HCT116 (cell line): ENCODE results near the gene FARP1. TPM values are rescaled to one million over a fixed set of nuclear protein-coding genes. Genes with fewer than 3 reads are reported as not detected.

ENCODE experiments used
- ATAC-seq: fragments of 200-7000 bp; cut with Tn5 transposase; 2 replicates; pipeline ENCODE4 v1.9.1; 2020; ENCODE audit warnings: mild to moderate bottlenecking, moderate library complexity
- BruUV-seq: library from RNA; stranded (reverse); fragments of 400-500 nt; replicated peaks from 2 replicates; lab custom pipeline; 2021; lab: Mats Ljungman, UMichigan
- CTCF ChIA-PET: fragments of 300-600 bp; sonication (Branson Sonifier 250); formaldehyde crosslinking; loops from one replicate; lab custom pipeline; 2021; ENCODE audit warnings: antibody characterized with exemption; lab: Charles Lee
- POLR2A ChIA-PET: fragments of 300-600, 350-600 bp; sonication (Branson Sonifier 250); formaldehyde crosslinking; loops from one replicate; lab custom pipeline; 2021; ENCODE audit warnings: antibody characterized with exemption; lab: Charles Lee
- RAD21 ChIA-PET, 2 experiments: fragments of 300-600 bp; sonication (Branson Sonifier 250); formaldehyde crosslinking; loops; one replicate each; lab custom pipeline; 2023; ENCODE audit warnings: low total read pairs in 2 of 2; ENCODE audit not compliant: uncharacterized antibody in 2 of 2, unreplicated experiment in 2 of 2, low non-redundant PET in 1 of 2; lab: Charles Lee
- DNase-seq: peaks from one replicate; pipeline ENCODE4 v3.0.0-alpha.2; 2010; ENCODE audit warnings: low read depth, low spot score
- H2AFZ ChIP-seq: fragments of 200-600 bp; shearing (Covaris generic), sonication (generic); 2 replicates; pipeline ENCODE4 v1.6.1; 2017; ENCODE audit warnings: low read depth, mixed run types, mixed read lengths, antibody characterized with exemption, low read length; ENCODE audit not compliant: poor library complexity, severe bottlenecking
- H3K27ac ChIP-seq: 2 replicates; pipeline ENCODE4 v1.5.1; 2012; ENCODE audit warnings: low read depth, low read length
- H3K27me3 ChIP-seq: fragments of 200-600 bp; sonication (generic); 2 replicates; pipeline ENCODE4 v1.6.1; 2016; ENCODE audit warnings: mixed run types, low read length, mixed read lengths; ENCODE audit not compliant: insufficient read depth
- H3K36me3 ChIP-seq, 2 experiments: fragments of 200-500 bp in 1 of 2; fragments of 200-600 bp in 1 of 2; sonication (Bioruptor generic) in 1 of 2; sonication (generic) in 1 of 2; 2 replicates each; pipeline versions ENCODE4 v1.5.1 to v1.6.1; 2014 to 2016; ENCODE audit warnings: low read length in 2 of 2, inconsistent platforms in 1 of 2, mixed read lengths in 1 of 2, mixed run types in 1 of 2; ENCODE audit not compliant: insufficient read depth in 2 of 2, control insufficient read depth in 1 of 2
- H3K4me1 ChIP-seq, 2 experiments: fragments of 200-600 bp in 1 of 2; sonication (generic) in 1 of 2; 2 replicates each; pipeline versions ENCODE4 v1.5.1 to v1.6.1; 2012 to 2017; ENCODE audit warnings: low read length in 2 of 2, inconsistent platforms in 1 of 2, mild to moderate bottlenecking in 1 of 2, mixed read lengths in 1 of 2, mixed run types in 1 of 2, moderate library complexity in 1 of 2; ENCODE audit not compliant: insufficient read depth in 2 of 2, control insufficient read depth in 1 of 2
- H3K4me2 ChIP-seq: fragments of 200-600 bp; sonication (generic); 2 replicates; pipeline ENCODE4 v1.6.1; 2017; ENCODE audit warnings: mixed run types, low read length, mixed read lengths
- H3K4me3 ChIP-seq, 2 experiments: fragments of 200-600 bp in 1 of 2; sonication (generic) in 1 of 2; replicated peaks in 1 of 2; 2 replicates each; pipeline ENCODE4 v1.5.1; 2011 to 2016; ENCODE audit warnings: low read length in 2 of 2, control low read depth in 1 of 2, low read depth in 1 of 2, mild to moderate bottlenecking in 1 of 2, mixed read lengths in 1 of 2, mixed run types in 1 of 2
- H3K79me2 ChIP-seq: fragments of 200-600 bp; sonication (generic); 2 replicates; pipeline ENCODE4 v1.6.1; 2017; ENCODE audit warnings: mild to moderate bottlenecking, mixed run types, low read length, moderate library complexity, mixed read lengths; ENCODE audit not compliant: insufficient read depth
- H3K9ac ChIP-seq: fragments of 200-600 bp; sonication (generic); 2 replicates; pipeline ENCODE4 v1.6.1; 2016; ENCODE audit warnings: low read length, mixed read lengths
- H3K9me2 ChIP-seq: fragments of 200-600 bp; sonication (generic), shearing (Covaris generic); 2 replicates; pipeline ENCODE4 v1.6.1; 2017; ENCODE audit warnings: mixed run types, mild to moderate bottlenecking, moderate library complexity; ENCODE audit not compliant: insufficient read depth
- H3K9me3 ChIP-seq, 2 experiments: fragments of 200-500 bp in 1 of 2; fragments of 200-600 bp in 1 of 2; sonication (Bioruptor generic) in 1 of 2; sonication (generic) in 1 of 2; 2 replicates each; pipeline ENCODE4 v1.6.1; 2014 to 2017; ENCODE audit warnings: low read length in 2 of 2, mixed read lengths in 2 of 2, inconsistent platforms in 1 of 2, low read depth in 1 of 2, mild to moderate bottlenecking in 1 of 2, mixed run types in 1 of 2, moderate library complexity in 1 of 2; ENCODE audit not compliant: control insufficient read depth in 1 of 2, insufficient read depth in 1 of 2
- H4K20me1 ChIP-seq: fragments of 200-600 bp; sonication (generic), shearing (Covaris generic); 2 replicates; pipeline ENCODE4 v1.6.1; 2017; ENCODE audit warnings: mixed run types, mild to moderate bottlenecking, moderate library complexity; ENCODE audit not compliant: insufficient read depth
- CBX3 ChIP-seq: IDR thresholded peaks from 2 replicates; pipeline ENCODE4 v1.6.1; 2012; ENCODE audit warnings: low read depth
- EGR1 ChIP-seq: IDR thresholded peaks from 2 replicates; pipeline ENCODE4 v1.6.1; 2012; ENCODE audit warnings: low read depth
- ELF1 ChIP-seq: IDR thresholded peaks from 2 replicates; pipeline ENCODE4 v1.6.1; 2012; ENCODE audit warnings: low read depth, borderline replicate concordance
- FOSL1 ChIP-seq: IDR thresholded peaks from 2 replicates; pipeline ENCODE4 v1.6.1; 2012; ENCODE audit warnings: low read depth
- POLR2A ChIP-seq: IDR thresholded peaks from 2 replicates; pipeline ENCODE4 v1.7.0; 2011; ENCODE audit warnings: borderline replicate concordance; ENCODE audit not compliant: insufficient read depth, insufficient read length; ENCODE audit errors: extremely low read depth
- POLR2AphosphoS5 ChIP-seq: IDR thresholded peaks from 2 replicates; pipeline ENCODE4 v1.6.1; 2011; ENCODE audit warnings: mild to moderate bottlenecking, low read depth, low read length, moderate library complexity
- RAD21 ChIP-seq: IDR thresholded peaks from 2 replicates; pipeline ENCODE4 v1.6.1; 2012; ENCODE audit warnings: low read depth, mild to moderate bottlenecking
- SIN3A ChIP-seq: IDR thresholded peaks from 2 replicates; pipeline ENCODE4 v1.6.1; 2012; ENCODE audit warnings: low read depth
- SP1 ChIP-seq: IDR thresholded peaks from 2 replicates; pipeline ENCODE4 v1.6.1; 2012; ENCODE audit warnings: low read depth
- SRF ChIP-seq: IDR thresholded peaks from 2 replicates; pipeline ENCODE4 v1.6.1; 2012; ENCODE audit warnings: low read depth
- YY1 ChIP-seq: IDR thresholded peaks from 2 replicates; pipeline ENCODE4 v1.6.1; 2011; ENCODE audit warnings: low read length, low read depth, moderate library complexity, mild to moderate bottlenecking; ENCODE audit not compliant: insufficient replicate concordance; ENCODE audit errors: extremely low read depth
- ZFX ChIP-seq: fragments of 450-650 bp; IDR thresholded peaks from 2 replicates; pipeline ENCODE4 v1.6.1; 2017
- ZNF274 ChIP-seq: fragments of 200-500 bp; sonication (Bioruptor generic); IDR thresholded peaks from 2 replicates; pipeline ENCODE4 v1.6.1; 2014; ENCODE audit warnings: mild to moderate bottlenecking, low read depth, low read length, inconsistent platforms
- intact Hi-C: fragments of 100-400 bp; cut with micrococcal nuclease; formaldehyde crosslinking; loops from 2 replicates; pipeline ENCODE4 v1.10.0; 2022
- total RNA-seq: library from RNA; stranded (reverse); gene quantifications from one replicate; pipeline ENCODE4 v1.2.1, GENCODE V29; 2021; ENCODE audit not compliant: unreplicated experiment
- TF ChIP-seq, protein P1 (sequence below): IDR thresholded peaks from 2 replicates; pipeline ENCODE4 v1.6.1; 2011; ENCODE audit warnings: mild to moderate bottlenecking, low read length, moderate library complexity; ENCODE audit not compliant: insufficient replicate concordance; ENCODE audit errors: extremely low read depth
- TF ChIP-seq, protein P2 (sequence below), 3 experiments: fragments of 200-600 bp in 1 of 3; sonication (generic) in 1 of 3; IDR thresholded peaks in 2 of 3; conservative IDR thresholded peaks in 1 of 3; 2 replicates each; pipeline ENCODE4 v1.5.1; 2012 to 2017; ENCODE audit warnings: low read depth in 2 of 3, low read length in 2 of 3, antibody characterized with exemption in 1 of 3, borderline replicate concordance in 1 of 3, control low read depth in 1 of 3, mild to moderate bottlenecking in 1 of 3, mixed read lengths in 1 of 3, mixed run types in 1 of 3, moderate library complexity in 1 of 3; ENCODE audit not compliant: insufficient read depth in 1 of 3
- TF ChIP-seq, protein P3 (sequence below): IDR thresholded peaks from 2 replicates; pipeline ENCODE4 v1.6.1; 2012

The FARP1 gene
- total RNA-seq, 1 experiment from 2014 or later: 30.5 TPM

DNA sequence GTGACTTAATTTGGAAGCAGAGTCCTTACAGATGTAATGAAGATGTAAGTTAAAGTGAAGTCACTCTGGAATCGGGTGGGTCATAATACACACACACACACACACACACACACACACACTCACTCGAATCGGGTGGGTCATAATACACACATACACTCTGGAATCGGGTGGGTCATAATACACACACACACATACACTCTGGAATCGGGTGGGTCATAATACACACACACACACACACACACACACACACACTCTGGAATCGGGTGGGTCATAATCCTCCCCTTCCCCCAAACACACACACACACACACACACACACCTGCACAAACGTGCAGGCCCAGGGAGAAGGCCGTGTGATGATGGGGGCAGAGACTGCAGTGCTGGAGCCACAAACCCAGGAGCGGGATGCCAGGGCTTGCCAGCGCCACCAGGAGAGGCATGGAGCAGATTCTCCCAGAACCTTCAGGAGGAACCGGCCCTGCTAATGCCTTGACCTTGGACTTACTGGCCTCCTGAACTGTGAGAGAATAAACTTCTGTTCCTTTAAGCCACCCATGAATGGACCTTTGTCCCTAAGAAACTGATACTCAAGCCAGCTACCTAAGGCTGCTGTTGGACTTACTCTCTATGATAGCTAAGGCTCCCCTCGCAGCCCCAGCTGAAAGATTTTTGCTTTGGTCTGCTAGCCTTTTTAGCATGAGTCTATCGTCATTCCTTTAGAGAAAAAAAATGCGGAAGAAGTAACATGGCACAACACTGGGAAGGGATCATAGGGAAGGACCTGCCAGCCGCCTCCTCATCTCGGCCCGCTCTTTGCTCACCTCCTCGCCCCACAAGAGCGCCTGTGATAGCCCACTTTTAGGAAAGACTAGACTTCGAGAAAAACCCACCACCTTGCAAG, 170.4 kb downstream of the FARP1 start:
- no peaks in the 10 kb centered on the region for H3K4me1 ChIP-seq
- DNase-seq: no peak

DNA sequence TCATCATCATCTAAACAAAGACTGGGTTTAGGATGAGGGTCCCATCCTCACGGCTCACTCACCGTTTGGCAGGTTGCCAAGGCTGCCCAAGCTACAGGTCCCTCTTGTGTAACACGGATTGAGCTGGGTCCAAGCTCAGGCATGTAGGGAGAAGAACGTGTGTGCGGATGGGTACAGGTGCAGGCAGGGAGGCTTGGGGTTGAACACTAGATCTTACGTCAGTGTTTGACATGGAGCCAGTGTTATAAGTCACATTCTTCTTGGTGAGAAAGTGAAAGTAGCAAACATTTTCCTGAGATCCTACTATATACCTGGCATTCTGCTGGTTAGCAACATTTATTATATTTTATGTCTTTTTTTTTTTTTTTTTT, 171.0 kb downstream of the FARP1 start:
- H3K36me3 ChIP-seq: no peaks in the 10 kb centered on the region
- intact Hi-C loops: no loop called here
- no peak overlapping the region for H2AFZ ChIP-seq
- no peaks in the 10 kb centered on the region for H3K9me3 ChIP-seq
- no peak overlapping the region for H3K4me2 ChIP-seq
- ATAC-seq: no peak
- ChIA-PET RAD21 (no interaction called here), POLR2A (no interaction called here), CTCF (no interaction called here)
- no peaks in the 10 kb centered on the region for H3K4me1 ChIP-seq
- H3K9ac ChIP-seq: no peak overlapping the region
- H3K4me3 ChIP-seq: no peak overlapping the region
- BruUV-seq: no TSS peak
- no peak for DNase-seq
- no peaks in the 10 kb centered on the region for H3K27me3 ChIP-seq
- H3K9me2 ChIP-seq: no peaks in the 10 kb centered on the region
- no peak overlapping the region for H3K27ac ChIP-seq
- H4K20me1 ChIP-seq: no peaks in the 10 kb centered on the region
- H3K79me2 ChIP-seq: no peaks in the 10 kb centered on the region
- TF ChIP-seq ZNF274 (no peak), CBX3 (no peak), POLR2AphosphoS5 (no peak), SP1 (no peak), SRF (no peak), RAD21 (no peak), POLR2A (no peak), ELF1 (no peak), FOSL1 (no peak), SIN3A (no peak), YY1 (no peak)
- TF ChIP-seq, protein P1, sequence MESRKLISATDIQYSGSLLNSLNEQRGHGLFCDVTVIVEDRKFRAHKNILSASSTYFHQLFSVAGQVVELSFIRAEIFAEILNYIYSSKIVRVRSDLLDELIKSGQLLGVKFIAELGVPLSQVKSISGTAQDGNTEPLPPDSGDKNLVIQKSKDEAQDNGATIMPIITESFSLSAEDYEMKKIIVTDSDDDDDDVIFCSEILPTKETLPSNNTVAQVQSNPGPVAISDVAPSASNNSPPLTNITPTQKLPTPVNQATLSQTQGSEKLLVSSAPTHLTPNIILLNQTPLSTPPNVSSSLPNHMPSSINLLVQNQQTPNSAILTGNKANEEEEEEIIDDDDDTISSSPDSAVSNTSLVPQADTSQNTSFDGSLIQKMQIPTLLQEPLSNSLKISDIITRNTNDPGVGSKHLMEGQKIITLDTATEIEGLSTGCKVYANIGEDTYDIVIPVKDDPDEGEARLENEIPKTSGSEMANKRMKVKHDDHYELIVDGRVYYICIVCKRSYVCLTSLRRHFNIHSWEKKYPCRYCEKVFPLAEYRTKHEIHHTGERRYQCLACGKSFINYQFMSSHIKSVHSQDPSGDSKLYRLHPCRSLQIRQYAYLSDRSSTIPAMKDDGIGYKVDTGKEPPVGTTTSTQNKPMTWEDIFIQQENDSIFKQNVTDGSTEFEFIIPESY: no peak
- TF ChIP-seq, protein P2, sequence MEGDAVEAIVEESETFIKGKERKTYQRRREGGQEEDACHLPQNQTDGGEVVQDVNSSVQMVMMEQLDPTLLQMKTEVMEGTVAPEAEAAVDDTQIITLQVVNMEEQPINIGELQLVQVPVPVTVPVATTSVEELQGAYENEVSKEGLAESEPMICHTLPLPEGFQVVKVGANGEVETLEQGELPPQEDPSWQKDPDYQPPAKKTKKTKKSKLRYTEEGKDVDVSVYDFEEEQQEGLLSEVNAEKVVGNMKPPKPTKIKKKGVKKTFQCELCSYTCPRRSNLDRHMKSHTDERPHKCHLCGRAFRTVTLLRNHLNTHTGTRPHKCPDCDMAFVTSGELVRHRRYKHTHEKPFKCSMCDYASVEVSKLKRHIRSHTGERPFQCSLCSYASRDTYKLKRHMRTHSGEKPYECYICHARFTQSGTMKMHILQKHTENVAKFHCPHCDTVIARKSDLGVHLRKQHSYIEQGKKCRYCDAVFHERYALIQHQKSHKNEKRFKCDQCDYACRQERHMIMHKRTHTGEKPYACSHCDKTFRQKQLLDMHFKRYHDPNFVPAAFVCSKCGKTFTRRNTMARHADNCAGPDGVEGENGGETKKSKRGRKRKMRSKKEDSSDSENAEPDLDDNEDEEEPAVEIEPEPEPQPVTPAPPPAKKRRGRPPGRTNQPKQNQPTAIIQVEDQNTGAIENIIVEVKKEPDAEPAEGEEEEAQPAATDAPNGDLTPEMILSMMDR (IDR thresholded peaks at IDR 0.05 in 2 of 3, conservative IDR thresholded peaks at IDR 0.05 in 1 of 3; ENCODE audit: borderline replicate concordance in 1 of 3, insufficient read depth in 1 of 3, low read depth in 2 of 3, low read length in 2 of 3): no peak
- TF ChIP-seq, protein P3, sequence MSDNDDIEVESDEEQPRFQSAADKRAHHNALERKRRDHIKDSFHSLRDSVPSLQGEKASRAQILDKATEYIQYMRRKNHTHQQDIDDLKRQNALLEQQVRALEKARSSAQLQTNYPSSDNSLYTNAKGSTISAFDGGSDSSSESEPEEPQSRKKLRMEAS: no peak

More for the DNA sequence above, 170.4 kb downstream of the FARP1 start:
- H3K36me3 ChIP-seq: no peaks in the 10 kb centered on the region
- H3K27ac ChIP-seq: no peak overlapping the region
- H2AFZ ChIP-seq: no peak overlapping the region
- CTCF ChIA-PET: no interaction called here
- POLR2A ChIA-PET: interaction anchor here (0.7 kb wide), 1 partner anchor 378 kb away, joined by 4 read pairs; no protein-coding TSS in a partner anchor
- H3K9ac ChIP-seq: no peak overlapping the region
- RAD21 ChIA-PET: no interaction called here
- H3K79me2 ChIP-seq: no peaks in the 10 kb centered on the region
- no peaks in the 10 kb centered on the region for H3K27me3 ChIP-seq
- no peaks in the 10 kb centered on the region for H3K9me3 ChIP-seq
- no peaks in the 10 kb centered on the region for H4K20me1 ChIP-seq
- H3K4me2 ChIP-seq: no peak overlapping the region
- ATAC-seq: no peak
- no peak overlapping the region for H3K4me3 ChIP-seq
- no TSS peak for BruUV-seq
- H3K9me2 ChIP-seq: no peaks in the 10 kb centered on the region
- TF ChIP-seq ZFX: no peak
- no peak for TF ChIP-seq EGR1
- intact Hi-C loops: no loop called here
